ENCODE data around the gene FGF1.

Gene FGF1

DNA sequence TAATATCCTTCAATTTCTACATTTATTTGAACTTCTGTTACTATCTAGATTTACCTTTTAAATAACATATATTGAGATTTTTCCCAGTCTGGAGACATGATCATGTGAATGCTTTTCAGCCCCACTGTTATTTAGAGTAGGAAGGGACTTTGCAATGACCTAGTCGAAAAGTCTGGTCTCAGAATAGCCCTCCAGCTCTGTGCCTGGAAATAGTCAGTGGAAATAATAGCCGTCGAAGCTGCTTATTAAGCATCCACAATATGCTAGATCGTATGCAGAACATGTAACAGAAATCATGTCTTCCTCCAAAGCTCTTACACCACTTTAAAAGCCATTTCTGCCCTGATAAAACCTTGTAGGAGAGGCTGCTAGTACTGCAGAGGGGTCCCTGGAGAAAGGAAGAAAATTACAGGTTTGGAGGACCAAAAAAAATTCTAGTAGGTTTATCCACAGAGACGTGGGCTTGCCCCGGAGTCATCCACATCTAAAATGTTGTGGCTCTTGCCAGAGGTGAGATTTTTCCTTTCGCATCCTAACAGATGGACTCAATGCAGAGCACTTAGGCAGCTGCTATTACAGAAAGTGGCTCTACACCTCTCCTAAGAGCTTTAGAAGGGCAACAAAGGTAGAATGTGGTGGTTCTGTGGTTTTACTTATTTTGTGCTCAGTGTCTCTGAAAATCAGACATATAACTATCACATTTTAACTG lies 2.5 kb upstream of the FGF1 start:
- CTCF ChIA-PET, result interaction anchor here (1.9 kb wide), 1 partner anchor 9 kb away, joined by 7 read pairs; no protein-coding TSS in a partner anchor
- no peaks in the 10 kb centered on the region for H3K4me1 Mint-ChIP-seq
- H3K4me3 Mint-ChIP-seq, result no peak overlapping the region
- H3K9me3 Mint-ChIP-seq, result no peaks in the 10 kb centered on the region
- no peak for DNase-seq
- no peaks in the 10 kb centered on the region for H3K36me3 Mint-ChIP-seq
- H3K27ac Mint-ChIP-seq, result no peak overlapping the region
- peaks cover 4% of the 10 kb centered on the region for H3K27me3 Mint-ChIP-seq

DNA sequence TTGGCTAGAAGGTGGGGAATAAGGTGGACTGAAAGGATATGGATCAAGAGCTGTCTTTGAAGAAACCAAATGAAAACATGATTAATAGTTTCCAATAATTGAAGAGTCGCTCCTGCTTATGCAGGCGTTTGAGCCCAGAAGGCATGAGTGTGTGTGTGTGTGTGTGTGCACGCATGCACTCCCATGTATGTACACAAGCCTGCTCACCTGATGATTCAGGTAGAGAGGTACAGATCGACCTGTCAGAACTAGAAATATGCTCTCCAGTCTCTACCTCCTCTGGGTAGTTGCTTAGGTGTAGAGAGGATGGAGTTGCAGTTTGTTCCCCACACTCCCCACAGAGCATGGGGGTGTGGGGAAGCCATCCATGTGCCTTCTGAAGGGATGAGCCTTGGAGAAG lies 1.1 kb upstream of the FGF1 start:
- CTCF ChIA-PET, result interaction anchor here (2.2 to 2.5 kb wide), 2 partner anchors 12 to 31 kb away, joined by 9 read pairs; no protein-coding TSS in a partner anchor
- no peak overlapping the region for H3K27ac Mint-ChIP-seq
- H3K27me3 Mint-ChIP-seq, result peaks cover 4% of the 10 kb centered on the region
- no peak for DNase-seq
- no peaks in the 10 kb centered on the region for H3K36me3 Mint-ChIP-seq
- no peak overlapping the region for H3K4me3 Mint-ChIP-seq
- H3K4me1 Mint-ChIP-seq, result no peaks in the 10 kb centered on the region
- H3K9me3 Mint-ChIP-seq, result no peaks in the 10 kb centered on the region

GRCh38 chr5:142686210-142686734 lies 382 bp upstream of the FGF1 start:
- Mint-ChIP-seq H3K36me3 (no peaks in the 10 kb centered on the region), H3K9me3 (no peaks in the 10 kb centered on the region), H3K4me3 (no peak overlapping the region), H3K4me1 (no peaks in the 10 kb centered on the region), H3K27me3 (peaks cover 4% of the 10 kb centered on the region), H3K27ac (no peak overlapping the region)
- DNase-seq, result no peak
- CTCF ChIA-PET, result interaction anchor here (1.4 to 2.5 kb wide), 3 partner anchors 12 to 30 kb away, joined by 6 to 9 read pairs (median 9); no protein-coding TSS in a partner anchor

DNA sequence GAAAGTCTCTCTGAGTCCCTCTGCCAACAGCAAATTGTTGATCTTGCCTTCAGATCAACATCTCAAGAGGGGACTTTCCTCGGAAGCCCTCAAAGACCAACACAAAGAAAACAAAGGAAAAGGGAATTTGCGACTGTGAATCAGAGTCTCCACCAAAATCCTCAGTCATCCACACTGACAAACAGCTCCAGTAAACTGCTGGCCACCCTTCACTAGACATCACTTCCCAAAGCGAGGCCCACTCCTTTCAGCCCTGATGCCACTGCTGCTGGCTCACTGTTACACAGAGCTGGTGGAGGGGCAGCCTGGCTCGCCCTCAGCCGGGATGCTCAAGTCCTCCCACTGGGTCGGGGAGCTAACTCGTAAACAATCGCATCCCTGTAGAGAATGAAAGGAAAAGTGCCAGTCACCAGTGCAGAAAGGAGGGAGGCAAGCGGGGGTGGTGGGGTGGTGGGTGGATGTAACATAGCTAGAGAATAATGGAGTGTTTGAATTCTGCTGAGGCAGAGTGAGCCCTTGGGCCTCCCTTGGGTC lies 1.3 kb downstream of the FGF1 start:
- CTCF ChIA-PET, result interaction anchor here (1.4 to 2.5 kb wide), 3 partner anchors 14 to 29 kb away, joined by 6 to 9 read pairs (median 9); no protein-coding TSS in a partner anchor
- Mint-ChIP-seq H3K4me3 (no peak overlapping the region), H3K27me3 (peaks cover 4% of the 10 kb centered on the region), H3K27ac (no peak overlapping the region), H3K4me1 (no peaks in the 10 kb centered on the region), H3K36me3 (no peaks in the 10 kb centered on the region), H3K9me3 (no peaks in the 10 kb centered on the region)
- no peak for DNase-seq

DNA sequence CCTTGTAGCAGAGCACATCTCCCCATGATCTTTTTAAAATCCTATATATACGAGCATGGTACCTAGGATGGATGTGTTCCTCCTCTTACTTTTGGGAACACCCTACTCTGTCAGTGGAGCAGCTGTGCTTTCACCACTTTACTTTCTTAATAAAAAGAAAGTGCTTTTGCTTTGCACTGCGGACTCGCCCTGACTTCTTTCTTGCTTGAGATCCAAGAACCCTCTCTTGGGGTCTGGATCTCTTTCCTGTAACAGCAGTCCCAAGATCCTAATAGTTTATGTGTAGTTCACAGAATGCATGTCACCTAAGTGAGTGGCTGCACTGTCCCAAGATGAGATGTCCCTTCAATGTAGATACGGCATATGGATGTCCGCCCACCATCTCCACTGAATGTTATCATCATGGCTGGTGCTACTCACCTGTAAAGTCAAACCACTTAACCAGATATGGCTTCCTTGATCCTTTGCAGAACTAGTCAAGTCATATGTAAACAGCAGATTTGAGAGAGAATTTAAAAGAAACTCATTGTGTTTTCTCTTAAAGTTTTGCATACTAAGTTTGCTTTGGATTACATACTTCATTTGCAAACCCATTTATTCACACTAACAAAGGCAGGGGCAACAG lies 1.9 kb downstream of the FGF1 start:
- H3K27me3 Mint-ChIP-seq, result peaks cover 4% of the 10 kb centered on the region
- no peaks in the 10 kb centered on the region for H3K36me3 Mint-ChIP-seq
- no peaks in the 10 kb centered on the region for H3K9me3 Mint-ChIP-seq
- H3K4me1 Mint-ChIP-seq, result no peaks in the 10 kb centered on the region
- no peak overlapping the region for H3K4me3 Mint-ChIP-seq
- no peak for DNase-seq
- CTCF ChIA-PET, result no interaction called here
- H3K27ac Mint-ChIP-seq, result no peak overlapping the region

DNA sequence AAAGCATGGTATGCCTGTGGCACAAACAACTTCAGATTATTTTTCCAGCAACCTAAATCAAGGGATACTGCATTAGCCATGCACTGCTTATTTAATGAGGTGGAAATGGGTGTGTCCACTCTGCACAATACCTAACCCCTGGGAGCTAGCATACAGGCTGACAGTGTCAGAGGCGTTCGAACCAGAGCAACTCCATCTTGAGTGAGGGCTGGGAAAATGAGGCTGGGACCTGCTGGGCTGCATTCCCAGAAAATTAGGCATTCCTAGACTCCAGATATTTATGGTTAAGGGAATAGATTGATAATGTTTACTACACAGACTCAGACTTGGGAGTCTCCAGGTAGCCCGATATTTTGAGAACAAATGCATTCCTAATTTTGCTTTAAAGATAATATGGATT lies 2.8 kb downstream of the FGF1 start:
- no peak overlapping the region for H3K27ac Mint-ChIP-seq
- peaks cover 4% of the 10 kb centered on the region for H3K27me3 Mint-ChIP-seq
- no peak overlapping the region for H3K4me3 Mint-ChIP-seq
- CTCF ChIA-PET, result interaction anchor here (2.1 kb wide), 1 partner anchor 15 kb away, joined by 7 read pairs; no protein-coding TSS in a partner anchor
- no peaks in the 10 kb centered on the region for H3K4me1 Mint-ChIP-seq
- no peaks in the 10 kb centered on the region for H3K9me3 Mint-ChIP-seq
- no peaks in the 10 kb centered on the region for H3K36me3 Mint-ChIP-seq
- no peak for DNase-seq

DNA sequence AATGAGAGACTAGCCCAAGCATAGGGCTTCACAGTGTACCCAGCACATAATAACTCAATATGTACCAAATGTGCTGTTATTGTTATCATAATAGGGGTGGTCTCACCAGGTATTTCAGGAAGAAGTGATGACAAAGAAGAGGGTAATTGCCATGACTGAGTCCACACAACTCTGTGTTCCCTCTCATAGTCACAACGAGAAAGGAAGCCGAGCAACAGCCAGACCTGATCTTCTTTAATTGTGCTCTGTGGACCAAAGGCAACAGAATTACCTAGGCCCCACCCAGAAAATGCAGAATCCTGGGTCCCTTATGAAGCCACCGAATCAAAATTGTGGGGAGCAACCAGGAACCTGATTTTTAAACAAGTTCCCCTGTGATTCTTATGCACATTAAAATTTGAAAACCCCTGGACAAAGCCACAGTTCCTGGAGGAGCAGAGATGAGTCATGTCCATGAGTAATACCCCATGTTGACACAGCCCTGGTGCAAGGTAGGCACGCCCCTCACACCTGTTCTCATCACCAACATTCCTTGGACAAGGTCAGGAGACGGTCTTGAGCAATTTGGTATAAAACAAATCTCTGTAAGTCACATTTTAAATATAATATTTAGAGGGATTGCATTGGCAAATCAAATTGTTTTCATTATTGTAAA lies 5.2 kb downstream of the FGF1 start:
- Mint-ChIP-seq H3K27ac (no peak overlapping the region), H3K4me3 (no peak overlapping the region), H3K27me3 (peaks cover 13% of the 10 kb centered on the region), H3K36me3 (no peaks in the 10 kb centered on the region), H3K4me1 (no peaks in the 10 kb centered on the region), H3K9me3 (no peaks in the 10 kb centered on the region)
- no peak for DNase-seq
- CTCF ChIA-PET, result interaction anchor here (1.3 kb wide), 1 partner anchor 25 kb away, joined by 6 read pairs; no protein-coding TSS in a partner anchor

GRCh38 chr5:142679744-142680143 lies 6.1 kb downstream of the FGF1 start:
- CTCF ChIA-PET, result no interaction called here
- H3K4me3 Mint-ChIP-seq, result no peak overlapping the region

GRCh38 chr5:142678529-142678928 lies 7.4 kb downstream of the FGF1 start:
- no peaks in the 10 kb centered on the region for H3K4me1 Mint-ChIP-seq
- DNase-seq, result no peak
- no peaks in the 10 kb centered on the region for H3K9me3 Mint-ChIP-seq
- H3K4me3 Mint-ChIP-seq, result no peak overlapping the region
- H3K27ac Mint-ChIP-seq, result no peak overlapping the region
- peaks cover 12% of the 10 kb centered on the region for H3K27me3 Mint-ChIP-seq
- H3K36me3 Mint-ChIP-seq, result no peaks in the 10 kb centered on the region
- CTCF ChIA-PET, result interaction anchor here (0.8 kb wide), 1 partner anchor 35 kb away, joined by 3 read pairs; no protein-coding TSS in a partner anchor

More at GRCh38 chr5:142679744-142680143, 6.1 kb downstream of the FGF1 start:
- Mint-ChIP-seq H3K36me3 (no peaks in the 10 kb centered on the region), H3K4me1 (no peaks in the 10 kb centered on the region), H3K9me3 (no peaks in the 10 kb centered on the region), H3K27me3 (peaks cover 12% of the 10 kb centered on the region), H3K27ac (no peak overlapping the region)
- DNase-seq, result no peak

- Mint-ChIP-seq H3K27me3 (peaks cover 12% of the 10 kb centered on the region), H3K36me3 (no peaks in the 10 kb centered on the region), H3K27ac (no peak overlapping the region), H3K4me3 (no peak overlapping the region), H3K4me1 (no peaks in the 10 kb centered on the region), H3K9me3 (no peaks in the 10 kb centered on the region)
- DNase-seq, result no peak
- CTCF ChIA-PET, result interaction anchor here (0.8 to 1.1 kb wide), 2 partner anchors 13 to 22 kb away, joined by 4 to 5 read pairs; no protein-coding TSS in a partner anchor
Measured at GRCh38 chr5:142677198-142677597, 8.7 kb downstream of the FGF1 start.

DNA sequence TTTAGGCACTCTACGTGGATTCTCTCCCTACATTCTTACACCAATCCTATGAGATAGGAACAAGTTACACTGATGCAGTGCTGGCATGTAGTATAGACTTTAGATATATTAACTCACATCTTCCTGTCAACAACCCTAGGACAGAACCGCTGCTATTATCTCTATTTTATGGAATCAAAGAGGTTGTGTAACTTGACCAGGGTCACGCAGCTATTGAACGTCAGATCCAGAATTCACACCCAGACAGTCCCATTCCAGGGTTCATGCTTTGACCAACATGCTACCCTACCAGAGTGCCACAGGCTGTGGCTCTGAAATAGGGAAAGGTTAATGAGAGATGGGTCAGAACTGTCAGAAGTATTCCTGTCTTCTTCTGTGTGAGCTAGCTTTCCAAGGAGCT lies 9.6 kb downstream of the FGF1 start:
- no peaks in the 10 kb centered on the region for H3K36me3 Mint-ChIP-seq
- CTCF ChIA-PET, result interaction anchor here (0.8 to 1.1 kb wide), 2 partner anchors 12 to 21 kb away, joined by 4 to 5 read pairs; no protein-coding TSS in a partner anchor
- peaks cover 12% of the 10 kb centered on the region for H3K27me3 Mint-ChIP-seq
- no peaks in the 10 kb centered on the region for H3K4me1 Mint-ChIP-seq
- no peaks in the 10 kb centered on the region for H3K9me3 Mint-ChIP-seq
- DNase-seq, result no peak
- H3K27ac Mint-ChIP-seq, result no peak overlapping the region
- H3K4me3 Mint-ChIP-seq, result no peak overlapping the region

GRCh38 chr5:142674531-142675469 lies 11.1 kb downstream of the FGF1 start:
- peaks cover 12% of the 10 kb centered on the region for H3K27me3 Mint-ChIP-seq
- no peaks in the 10 kb centered on the region for H3K4me1 Mint-ChIP-seq
- CTCF ChIA-PET, result interaction anchor here (1.2 kb wide), 1 partner anchor 39 kb away, joined by 5 read pairs; no protein-coding TSS in a partner anchor
- no peak for DNase-seq
- H3K27ac Mint-ChIP-seq, result no peak overlapping the region
- H3K4me3 Mint-ChIP-seq, result no peak overlapping the region
- no peaks in the 10 kb centered on the region for H3K9me3 Mint-ChIP-seq
- no peaks in the 10 kb centered on the region for H3K36me3 Mint-ChIP-seq

DNA sequence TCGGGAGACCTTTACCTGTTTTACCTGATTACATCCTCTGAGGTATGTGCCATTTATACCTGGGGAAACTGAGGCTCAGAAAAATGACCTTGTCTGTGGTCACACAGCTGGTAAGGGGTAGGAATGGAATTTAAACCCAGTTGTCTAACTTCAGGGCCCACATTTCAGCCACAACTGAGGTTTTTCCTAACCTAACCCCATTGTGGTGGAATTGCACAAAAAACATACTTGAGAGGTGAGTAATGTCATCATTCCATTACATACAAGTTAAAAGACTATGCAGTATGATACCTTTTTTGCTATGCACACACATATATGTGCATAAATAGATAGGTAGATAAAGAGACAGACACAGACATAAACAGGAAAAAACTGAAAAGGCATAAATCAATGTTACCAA lies 14.1 kb downstream of the FGF1 start:
- CTCF ChIA-PET, result interaction anchor here (1.6 kb wide), 1 partner anchor 16 kb away, joined by 7 read pairs; no protein-coding TSS in a partner anchor
- Mint-ChIP-seq H3K36me3 (no peaks in the 10 kb centered on the region), H3K27ac (no peak overlapping the region), H3K27me3 (peaks cover 6% of the 10 kb centered on the region), H3K4me3 (no peak overlapping the region), H3K4me1 (no peaks in the 10 kb centered on the region), H3K9me3 (no peaks in the 10 kb centered on the region)
- no peak for DNase-seq
